SK-N-MC (cell line): ENCODE data around the gene XPO6.

ENCODE experiments used
- DNase-seq: peaks from one replicate; pipeline ENCODE4 v3.0.0-alpha.2; 2011; ENCODE audit warnings: low read depth, low spot score
- H3K27ac ChIP-seq: fragments of 200-600 bp; sonication (generic); 2 replicates; pipeline ENCODE4 v1.5.1; 2016; ENCODE audit warnings: mixed run types
- H3K36me3 ChIP-seq: fragments of 200-600 bp; sonication (generic); 2 replicates; pipeline ENCODE4 v1.6.1; 2017; ENCODE audit warnings: antibody characterized with exemption, low read length, mixed read lengths; ENCODE audit not compliant: insufficient read depth
- H3K4me3 ChIP-seq: fragments of 200-600 bp; sonication (generic); 2 replicates; pipeline ENCODE4 v1.5.1; 2016
- H3K9ac ChIP-seq: fragments of 200-600 bp; sonication (generic); 2 replicates; pipeline ENCODE4 v1.8.0; 2017; ENCODE audit warnings: mixed run types, mixed read lengths; ENCODE audit not compliant: insufficient read length
- H3K9me3 ChIP-seq: fragments of 200-600 bp; sonication (generic); 2 replicates; pipeline ENCODE4 v1.6.1; 2017; ENCODE audit warnings: low read depth, mild to moderate bottlenecking, antibody characterized with exemption, low read length, moderate library complexity, mixed read lengths
- EZH2 ChIP-seq: fragments of 200-600 bp; sonication (generic); IDR thresholded peaks from one replicate; pipeline ENCODE4 v1.6.1; 2017; ENCODE audit warnings: antibody characterized with exemption
- FOXP2 ChIP-seq: optimal IDR thresholded peaks from 2 replicates; pipeline ENCODE3; 2011; ENCODE audit warnings: mild to moderate bottlenecking, moderate library complexity; ENCODE audit not compliant: insufficient read depth; ENCODE audit errors: extremely low read length, control extremely low read depth
- POLR2AphosphoS5 ChIP-seq: IDR thresholded peaks from 2 replicates; pipeline ENCODE4 v1.6.1; 2012; ENCODE audit warnings: mild to moderate bottlenecking, low read depth, low read length, borderline replicate concordance

Gene XPO6

DNA sequence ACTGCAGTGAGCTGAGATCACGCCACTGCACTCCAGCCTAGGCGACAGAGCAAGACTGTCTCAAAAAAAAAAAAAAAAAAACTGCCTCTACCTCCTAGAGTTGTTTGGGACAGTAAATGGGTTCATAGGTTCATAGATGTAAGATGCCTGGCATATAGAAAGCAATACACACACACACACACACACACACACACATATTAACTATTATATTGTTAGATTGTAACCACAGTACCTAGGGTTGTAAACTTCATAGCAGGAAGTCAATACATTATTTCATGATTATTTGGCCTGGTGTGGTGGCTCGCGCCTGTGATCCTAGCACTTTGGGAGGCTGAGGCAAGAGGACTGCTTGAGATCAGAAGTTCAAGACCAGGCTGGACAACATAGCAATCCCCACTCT lies 5.8 kb downstream of the XPO6 start:
- DNase-seq: no peak
- H3K27ac ChIP-seq: no peak overlapping the region

DNA sequence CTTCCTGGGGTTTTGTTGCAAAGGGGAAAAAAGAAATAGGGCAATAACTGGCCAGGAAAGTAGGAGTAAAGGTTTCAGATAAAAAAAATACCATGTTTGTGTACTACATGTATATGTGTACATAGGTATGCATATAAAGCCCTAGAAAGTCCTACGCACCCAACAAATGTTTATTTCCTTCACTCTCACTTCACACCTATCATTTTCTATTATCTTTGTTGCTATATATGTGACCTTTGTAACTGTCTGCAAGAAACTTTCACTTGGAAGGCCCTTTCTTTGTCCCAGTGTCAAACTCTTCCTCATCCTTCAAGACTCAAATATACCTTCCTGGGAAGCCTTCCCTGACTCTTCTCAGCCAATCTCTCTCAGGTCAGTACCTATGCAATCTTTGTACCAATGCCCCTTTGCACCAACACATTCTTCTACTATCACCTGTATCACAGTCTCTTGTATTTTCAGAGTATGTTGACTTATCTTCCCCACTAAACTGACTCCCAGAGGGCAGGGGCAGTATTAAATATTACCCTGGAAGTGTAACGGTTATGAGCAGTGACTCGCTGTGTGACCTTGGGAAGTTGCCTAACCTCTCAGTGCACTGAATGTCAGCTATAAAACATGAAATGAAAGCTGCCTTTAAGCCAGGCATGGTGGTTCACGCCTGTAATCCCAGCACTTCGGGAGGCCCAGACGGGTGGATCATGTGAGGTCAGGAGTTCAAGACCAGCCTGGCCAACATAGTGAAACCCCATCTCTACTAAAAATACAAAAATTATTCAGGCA lies 6.5 kb downstream of the XPO6 start:
- DNase-seq: no peak
- H3K4me3 ChIP-seq: no peak overlapping the region
- TF ChIP-seq POLR2AphosphoS5 (no peak), FOXP2 (no peak), EZH2 (no peak)
- H3K9ac ChIP-seq: no peak overlapping the region
- peaks cover 73% of the 10 kb centered on the region for H3K36me3 ChIP-seq
- no peaks in the 10 kb centered on the region for H3K9me3 ChIP-seq
- no peak overlapping the region for H3K27ac ChIP-seq

More for the DNA sequence above, 5.8 kb downstream of the XPO6 start:
- TF ChIP-seq FOXP2: no peak
- Histone ChIP-seq H3K36me3 (peaks cover 69% of the 10 kb centered on the region), H3K4me3 (no peak overlapping the region), H3K9me3 (no peaks in the 10 kb centered on the region), H3K9ac (no peak overlapping the region)

DNA sequence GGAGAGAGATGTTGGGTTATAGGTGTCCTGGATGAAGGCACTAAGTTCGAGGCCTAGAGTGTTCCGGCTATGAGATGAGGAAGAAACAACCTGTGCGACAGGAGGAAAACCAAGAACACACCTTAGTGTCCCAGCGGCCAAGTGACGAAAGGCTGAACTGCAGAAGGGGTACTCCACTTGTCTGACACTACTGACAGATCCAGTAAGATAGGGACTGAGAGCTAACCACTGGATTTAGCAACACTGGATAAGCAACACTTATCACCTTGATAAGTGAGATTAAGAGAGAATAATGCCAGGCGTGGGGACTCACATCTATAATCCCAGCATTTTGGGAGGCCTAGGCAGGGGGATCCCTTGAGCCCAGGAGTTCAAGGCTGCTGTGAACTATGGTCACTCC lies 7.1 kb downstream of the XPO6 start:
- no peak for DNase-seq
- Histone ChIP-seq H3K27ac (no peak overlapping the region), H3K36me3 (peaks cover 77% of the 10 kb centered on the region), H3K9ac (no peak overlapping the region), H3K4me3 (no peak overlapping the region), H3K9me3 (no peaks in the 10 kb centered on the region)
- TF ChIP-seq POLR2AphosphoS5 (no peak), FOXP2 (no peak), EZH2 (no peak)

DNA sequence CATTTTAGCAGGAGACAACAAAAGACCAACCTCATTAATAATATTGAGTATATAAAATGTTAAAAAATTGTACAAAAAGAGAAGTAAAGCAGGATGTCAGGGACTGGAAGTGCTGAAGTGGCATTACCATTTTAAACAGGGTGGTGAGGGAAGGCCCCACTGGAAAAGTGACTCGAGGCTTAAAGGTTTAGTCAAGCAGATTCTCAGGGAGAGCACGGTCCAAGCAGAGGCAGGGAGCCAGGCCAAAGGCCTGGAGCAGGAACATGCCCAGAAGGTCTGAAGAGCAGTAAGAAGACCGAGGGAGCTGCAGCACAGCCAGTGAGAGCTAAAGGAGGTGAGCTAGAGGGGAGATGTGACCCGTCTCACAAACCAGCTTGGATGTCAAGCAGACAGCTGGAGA lies 7.6 kb downstream of the XPO6 start:
- Histone ChIP-seq H3K36me3 (peaks cover 78% of the 10 kb centered on the region), H3K4me3 (no peak overlapping the region), H3K9me3 (no peaks in the 10 kb centered on the region), H3K27ac (no peak overlapping the region), H3K9ac (no peak overlapping the region)
- no peak for DNase-seq
- TF ChIP-seq EZH2 (no peak), FOXP2 (no peak), POLR2AphosphoS5 (no peak)

DNA sequence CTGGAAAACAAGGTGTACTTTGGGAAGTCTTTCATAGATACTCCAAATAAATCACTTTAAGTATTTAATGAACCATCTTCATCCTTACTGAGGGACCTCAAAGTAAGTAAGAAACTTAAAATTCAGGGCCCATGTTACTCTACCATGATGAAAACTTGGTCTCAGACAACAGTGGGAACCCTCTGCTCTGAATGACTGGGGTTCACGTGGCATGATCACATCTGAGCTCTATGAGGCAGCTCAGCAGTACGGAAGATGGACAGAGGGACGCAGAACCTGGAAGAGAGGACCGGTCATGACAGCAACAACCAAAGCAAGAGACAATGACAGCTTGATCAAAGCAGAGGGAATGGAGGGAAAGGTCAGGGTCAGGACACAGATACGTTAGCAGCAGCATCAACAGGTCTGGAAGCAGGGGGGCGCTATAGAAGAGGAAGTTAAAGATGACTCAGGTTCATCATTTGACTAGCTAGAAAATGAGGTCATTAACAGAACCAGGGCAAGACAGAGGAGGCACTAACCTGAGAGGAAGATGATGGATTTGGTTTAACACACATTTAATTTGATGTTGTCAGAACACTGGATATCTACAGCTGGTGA lies 9.5 kb downstream of the XPO6 start:
- Histone ChIP-seq H3K36me3 (peaks cover 65% of the 10 kb centered on the region), H3K4me3 (no peak overlapping the region), H3K27ac (no peak overlapping the region), H3K9me3 (no peaks in the 10 kb centered on the region), H3K9ac (no peak overlapping the region)
- TF ChIP-seq EZH2 (no peak), FOXP2 (no peak), POLR2AphosphoS5 (no peak)
- DNase-seq: no peak

DNA sequence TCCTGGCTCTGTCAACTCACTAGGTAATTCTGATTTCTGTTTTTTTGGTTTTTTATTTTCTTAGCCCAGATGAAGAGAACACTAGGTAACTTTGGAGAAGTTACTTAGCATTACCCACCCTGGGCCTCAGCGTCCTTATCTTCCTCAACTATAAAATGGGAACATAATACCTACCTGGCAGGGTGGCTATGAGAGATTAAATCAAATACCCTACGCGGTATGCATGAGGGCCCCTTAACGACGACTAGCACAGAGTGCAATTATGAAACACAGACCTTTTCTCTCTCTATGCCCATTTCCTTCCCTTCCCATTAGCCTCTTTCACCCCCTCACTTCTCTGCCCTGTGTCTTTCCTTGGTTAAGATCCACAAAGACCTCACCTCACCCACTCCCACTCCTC lies 11.1 kb downstream of the XPO6 start:
- Histone ChIP-seq H3K9me3 (no peaks in the 10 kb centered on the region), H3K36me3 (peaks cover 59% of the 10 kb centered on the region), H3K9ac (no peak overlapping the region), H3K4me3 (no peak overlapping the region), H3K27ac (no peak overlapping the region)
- no peak for DNase-seq
- TF ChIP-seq FOXP2 (no peak), EZH2 (no peak), POLR2AphosphoS5 (no peak)

DNA sequence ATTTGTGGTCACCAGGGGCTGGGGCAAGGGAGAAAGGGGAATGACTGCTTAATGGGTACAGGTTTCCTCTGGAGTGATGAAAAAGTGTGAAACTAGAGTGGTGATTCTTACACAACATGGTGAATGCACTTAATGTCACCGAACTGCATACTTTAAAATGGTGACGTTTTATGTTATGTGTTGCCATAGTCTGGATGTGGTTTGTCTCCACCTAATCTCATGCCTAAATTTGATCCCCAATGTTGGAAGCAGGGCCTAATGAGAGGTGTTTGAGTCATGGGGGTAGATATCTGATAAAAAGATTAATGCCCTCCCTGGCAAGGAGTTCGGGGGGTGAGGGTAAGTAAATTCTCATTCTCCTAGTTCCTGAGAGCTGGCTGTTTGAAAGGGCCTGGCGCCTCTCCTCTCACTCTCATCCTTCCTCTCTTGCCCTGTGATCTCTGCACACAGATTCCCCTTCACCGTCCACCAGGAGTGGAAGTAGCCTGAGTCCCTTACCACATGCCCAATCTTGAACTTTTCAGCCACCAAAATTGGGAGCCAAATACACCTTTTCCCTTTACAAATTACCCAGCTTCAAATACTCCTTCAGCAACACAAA lies 15.3 kb downstream of the XPO6 start:
- no peak for DNase-seq
- no peaks in the 10 kb centered on the region for H3K9me3 ChIP-seq
- no peak overlapping the region for H3K4me3 ChIP-seq
- H3K27ac ChIP-seq: 0 out of 2 replicates have a peak overlapping the region, but pooled peaks have one; percentile 35
- no peak overlapping the region for H3K9ac ChIP-seq
- TF ChIP-seq POLR2AphosphoS5 (no peak), FOXP2 (no peak), EZH2 (no peak)
- H3K36me3 ChIP-seq: peaks cover 26% of the 10 kb centered on the region

DNA sequence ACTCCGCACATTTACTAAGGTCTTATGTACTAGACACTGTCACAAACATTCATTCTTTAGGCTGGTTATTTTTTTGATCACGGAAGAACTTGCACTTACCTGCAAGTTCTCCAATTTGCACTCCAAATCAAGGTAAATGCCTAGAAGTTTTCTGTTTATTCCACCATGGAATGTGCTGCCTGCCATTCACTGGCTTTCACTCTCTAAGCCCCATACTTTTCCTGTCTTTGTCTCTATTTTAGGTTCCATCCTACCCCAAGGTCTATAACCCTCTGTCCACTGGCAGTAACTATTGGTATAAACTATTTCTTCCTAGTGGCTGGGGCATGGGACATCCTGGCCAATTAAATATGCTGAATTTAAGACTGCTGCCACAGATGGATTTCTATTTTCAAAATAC lies 15.9 kb downstream of the XPO6 start:
- Histone ChIP-seq H3K9me3 (no peaks in the 10 kb centered on the region), H3K9ac (no peak overlapping the region), H3K36me3 (peaks cover 21% of the 10 kb centered on the region), H3K27ac (no peak overlapping the region), H3K4me3 (no peak overlapping the region)
- no peak for TF ChIP-seq EZH2
- no peak for TF ChIP-seq POLR2AphosphoS5
- TF ChIP-seq FOXP2: no peak
- no peak for DNase-seq
